ENCODE data around the gene TFDP2. TPM values are rescaled to one million over a fixed set of nuclear protein-coding genes. Genes with fewer than 3 reads are reported as not detected.

The TFDP2 gene
- total and polyA plus RNA-seq, 2 experiments from 2014 or later: 150 to 410 TPM

DNA sequence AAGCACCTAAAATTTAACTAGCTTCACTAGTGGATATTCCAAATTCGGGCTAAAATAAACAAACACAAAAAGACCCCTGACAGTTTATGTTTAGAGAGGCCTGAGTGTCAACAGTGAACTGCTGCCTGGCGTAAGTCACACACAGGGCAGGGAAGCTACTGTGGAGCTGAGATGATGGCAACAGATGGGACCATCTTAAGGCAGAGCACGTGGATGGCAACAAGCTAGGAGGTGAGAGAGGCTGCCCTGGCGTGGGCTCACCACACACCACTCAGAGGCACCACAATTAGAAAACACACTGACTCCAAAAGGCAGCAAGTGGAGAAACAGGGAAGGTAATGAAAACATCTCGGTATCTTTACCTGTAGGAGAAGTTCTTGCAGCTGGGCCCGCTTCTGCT, 179.6 kb downstream of the TFDP2 start:
- no peak overlapping the region for H3K4me3 Mint-ChIP-seq
- H3K27ac Mint-ChIP-seq: no peak overlapping the region
- H3K27me3 Mint-ChIP-seq (ENCODE audit: insufficient read depth, low read depth, poor library complexity): peaks cover 2% of the 10 kb centered on the region

More for the DNA sequence above, 179.6 kb downstream of the TFDP2 start:
- no peaks in the 10 kb centered on the region for H3K27me3 ChIP-seq (ENCODE audit: insufficient read depth)
- peaks cover 50% of the 10 kb centered on the region for H3K36me3 Mint-ChIP-seq (ENCODE audit: low read depth)
- no peak overlapping the region for H3K4me2 ChIP-seq
- ATAC-seq (no peak), DNase-seq (ENCODE audit: low spot score) (no peak)
- TF ChIP-seq STAT1 (IDR thresholded peaks at IDR 0.05; ENCODE audit: unreplicated experiment): no peak
- no peak for TF ChIP-seq JUNB (IDR thresholded peaks at IDR 0.05; ENCODE audit: unreplicated experiment)
- no peak for TF ChIP-seq ZNF331 (CRISPR knock-in tag; IDR thresholded peaks at IDR 0.05; ENCODE audit: low read depth)
- TF ChIP-seq, protein P1, sequence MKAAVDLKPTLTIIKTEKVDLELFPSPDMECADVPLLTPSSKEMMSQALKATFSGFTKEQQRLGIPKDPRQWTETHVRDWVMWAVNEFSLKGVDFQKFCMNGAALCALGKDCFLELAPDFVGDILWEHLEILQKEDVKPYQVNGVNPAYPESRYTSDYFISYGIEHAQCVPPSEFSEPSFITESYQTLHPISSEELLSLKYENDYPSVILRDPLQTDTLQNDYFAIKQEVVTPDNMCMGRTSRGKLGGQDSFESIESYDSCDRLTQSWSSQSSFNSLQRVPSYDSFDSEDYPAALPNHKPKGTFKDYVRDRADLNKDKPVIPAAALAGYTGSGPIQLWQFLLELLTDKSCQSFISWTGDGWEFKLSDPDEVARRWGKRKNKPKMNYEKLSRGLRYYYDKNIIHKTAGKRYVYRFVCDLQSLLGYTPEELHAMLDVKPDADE (IDR thresholded peaks at IDR 0.05): no peak
- TF ChIP-seq, protein P2, sequence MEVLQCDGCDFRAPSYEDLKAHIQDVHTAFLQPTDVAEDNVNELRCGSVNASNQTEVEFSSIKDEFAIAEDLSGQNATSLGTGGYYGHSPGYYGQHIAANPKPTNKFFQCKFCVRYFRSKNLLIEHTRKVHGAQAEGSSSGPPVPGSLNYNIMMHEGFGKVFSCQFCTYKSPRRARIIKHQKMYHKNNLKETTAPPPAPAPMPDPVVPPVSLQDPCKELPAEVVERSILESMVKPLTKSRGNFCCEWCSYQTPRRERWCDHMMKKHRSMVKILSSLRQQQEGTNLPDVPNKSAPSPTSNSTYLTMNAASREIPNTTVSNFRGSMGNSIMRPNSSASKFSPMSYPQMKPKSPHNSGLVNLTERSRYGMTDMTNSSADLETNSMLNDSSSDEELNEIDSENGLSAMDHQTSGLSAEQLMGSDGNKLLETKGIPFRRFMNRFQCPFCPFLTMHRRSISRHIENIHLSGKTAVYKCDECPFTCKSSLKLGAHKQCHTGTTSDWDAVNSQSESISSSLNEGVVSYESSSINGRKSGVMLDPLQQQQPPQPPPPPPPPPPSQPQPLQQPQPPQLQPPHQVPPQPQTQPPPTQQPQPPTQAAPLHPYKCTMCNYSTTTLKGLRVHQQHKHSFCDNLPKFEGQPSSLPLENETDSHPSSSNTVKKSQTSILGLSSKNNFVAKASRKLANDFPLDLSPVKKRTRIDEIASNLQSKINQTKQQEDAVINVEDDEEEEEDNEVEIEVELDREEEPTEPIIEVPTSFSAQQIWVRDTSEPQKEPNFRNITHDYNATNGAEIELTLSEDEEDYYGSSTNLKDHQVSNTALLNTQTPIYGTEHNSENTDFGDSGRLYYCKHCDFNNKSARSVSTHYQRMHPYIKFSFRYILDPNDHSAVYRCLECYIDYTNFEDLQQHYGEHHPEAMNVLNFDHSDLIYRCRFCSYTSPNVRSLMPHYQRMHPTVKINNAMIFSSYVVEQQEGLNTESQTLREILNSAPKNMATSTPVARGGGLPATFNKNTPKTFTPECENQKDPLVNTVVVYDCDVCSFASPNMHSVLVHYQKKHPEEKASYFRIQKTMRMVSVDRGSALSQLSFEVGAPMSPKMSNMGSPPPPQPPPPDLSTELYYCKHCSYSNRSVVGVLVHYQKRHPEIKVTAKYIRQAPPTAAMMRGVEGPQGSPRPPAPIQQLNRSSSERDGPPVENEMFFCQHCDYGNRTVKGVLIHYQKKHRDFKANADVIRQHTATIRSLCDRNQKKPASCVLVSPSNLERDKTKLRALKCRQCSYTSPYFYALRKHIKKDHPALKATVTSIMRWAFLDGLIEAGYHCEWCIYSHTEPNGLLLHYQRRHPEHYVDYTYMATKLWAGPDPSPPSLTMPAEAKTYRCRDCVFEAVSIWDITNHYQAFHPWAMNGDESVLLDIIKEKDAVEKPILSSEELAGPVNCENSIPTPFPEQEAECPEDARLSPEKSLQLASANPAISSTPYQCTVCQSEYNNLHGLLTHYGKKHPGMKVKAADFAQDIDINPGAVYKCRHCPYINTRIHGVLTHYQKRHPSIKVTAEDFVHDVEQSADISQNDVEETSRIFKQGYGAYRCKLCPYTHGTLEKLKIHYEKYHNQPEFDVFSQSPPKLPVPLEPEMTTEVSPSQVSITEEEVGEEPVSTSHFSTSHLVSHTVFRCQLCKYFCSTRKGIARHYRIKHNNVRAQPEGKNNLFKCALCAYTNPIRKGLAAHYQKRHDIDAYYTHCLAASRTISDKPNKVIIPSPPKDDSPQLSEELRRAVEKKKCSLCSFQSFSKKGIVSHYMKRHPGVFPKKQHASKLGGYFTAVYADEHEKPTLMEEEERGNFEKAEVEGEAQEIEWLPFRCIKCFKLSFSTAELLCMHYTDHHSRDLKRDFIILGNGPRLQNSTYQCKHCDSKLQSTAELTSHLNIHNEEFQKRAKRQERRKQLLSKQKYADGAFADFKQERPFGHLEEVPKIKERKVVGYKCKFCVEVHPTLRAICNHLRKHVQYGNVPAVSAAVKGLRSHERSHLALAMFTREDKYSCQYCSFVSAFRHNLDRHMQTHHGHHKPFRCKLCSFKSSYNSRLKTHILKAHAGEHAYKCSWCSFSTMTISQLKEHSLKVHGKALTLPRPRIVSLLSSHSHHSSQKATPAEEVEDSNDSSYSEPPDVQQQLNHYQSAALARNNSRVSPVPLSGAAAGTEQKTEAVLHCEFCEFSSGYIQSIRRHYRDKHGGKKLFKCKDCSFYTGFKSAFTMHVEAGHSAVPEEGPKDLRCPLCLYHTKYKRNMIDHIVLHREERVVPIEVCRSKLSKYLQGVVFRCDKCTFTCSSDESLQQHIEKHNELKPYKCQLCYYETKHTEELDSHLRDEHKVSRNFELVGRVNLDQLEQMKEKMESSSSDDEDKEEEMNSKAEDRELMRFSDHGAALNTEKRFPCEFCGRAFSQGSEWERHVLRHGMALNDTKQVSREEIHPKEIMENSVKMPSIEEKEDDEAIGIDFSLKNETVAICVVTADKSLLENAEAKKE (CRISPR knock-in tag; IDR thresholded peaks at IDR 0.05): no peak
- TF ChIP-seq EZH2phosphoT487 (IDR thresholded peaks at IDR 0.05; ENCODE audit: unreplicated experiment): no peak
- no peak for TF ChIP-seq ZNF114 (CRISPR knock-in tag; IDR thresholded peaks at IDR 0.05)
- no peak for TF ChIP-seq EZH2 (IDR thresholded peaks at IDR 0.05; ENCODE audit: low read depth, unreplicated experiment)
- TF ChIP-seq POLR2AphosphoS5 (IDR thresholded peaks at IDR 0.05; ENCODE audit: low read depth): no peak
- no peak for TF ChIP-seq NANOG (IDR thresholded peaks at IDR 0.05; ENCODE audit: borderline replicate concordance)
- TF ChIP-seq, protein P3, sequence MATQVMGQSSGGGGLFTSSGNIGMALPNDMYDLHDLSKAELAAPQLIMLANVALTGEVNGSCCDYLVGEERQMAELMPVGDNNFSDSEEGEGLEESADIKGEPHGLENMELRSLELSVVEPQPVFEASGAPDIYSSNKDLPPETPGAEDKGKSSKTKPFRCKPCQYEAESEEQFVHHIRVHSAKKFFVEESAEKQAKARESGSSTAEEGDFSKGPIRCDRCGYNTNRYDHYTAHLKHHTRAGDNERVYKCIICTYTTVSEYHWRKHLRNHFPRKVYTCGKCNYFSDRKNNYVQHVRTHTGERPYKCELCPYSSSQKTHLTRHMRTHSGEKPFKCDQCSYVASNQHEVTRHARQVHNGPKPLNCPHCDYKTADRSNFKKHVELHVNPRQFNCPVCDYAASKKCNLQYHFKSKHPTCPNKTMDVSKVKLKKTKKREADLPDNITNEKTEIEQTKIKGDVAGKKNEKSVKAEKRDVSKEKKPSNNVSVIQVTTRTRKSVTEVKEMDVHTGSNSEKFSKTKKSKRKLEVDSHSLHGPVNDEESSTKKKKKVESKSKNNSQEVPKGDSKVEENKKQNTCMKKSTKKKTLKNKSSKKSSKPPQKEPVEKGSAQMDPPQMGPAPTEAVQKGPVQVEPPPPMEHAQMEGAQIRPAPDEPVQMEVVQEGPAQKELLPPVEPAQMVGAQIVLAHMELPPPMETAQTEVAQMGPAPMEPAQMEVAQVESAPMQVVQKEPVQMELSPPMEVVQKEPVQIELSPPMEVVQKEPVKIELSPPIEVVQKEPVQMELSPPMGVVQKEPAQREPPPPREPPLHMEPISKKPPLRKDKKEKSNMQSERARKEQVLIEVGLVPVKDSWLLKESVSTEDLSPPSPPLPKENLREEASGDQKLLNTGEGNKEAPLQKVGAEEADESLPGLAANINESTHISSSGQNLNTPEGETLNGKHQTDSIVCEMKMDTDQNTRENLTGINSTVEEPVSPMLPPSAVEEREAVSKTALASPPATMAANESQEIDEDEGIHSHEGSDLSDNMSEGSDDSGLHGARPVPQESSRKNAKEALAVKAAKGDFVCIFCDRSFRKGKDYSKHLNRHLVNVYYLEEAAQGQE (IDR thresholded peaks at IDR 0.05; ENCODE audit: unreplicated experiment): no peak
- TF ChIP-seq CREB1 (CRISPR knock-in tag; IDR thresholded peaks at IDR 0.05; ENCODE audit: low read depth): no peak
- TF ChIP-seq, protein P4, sequence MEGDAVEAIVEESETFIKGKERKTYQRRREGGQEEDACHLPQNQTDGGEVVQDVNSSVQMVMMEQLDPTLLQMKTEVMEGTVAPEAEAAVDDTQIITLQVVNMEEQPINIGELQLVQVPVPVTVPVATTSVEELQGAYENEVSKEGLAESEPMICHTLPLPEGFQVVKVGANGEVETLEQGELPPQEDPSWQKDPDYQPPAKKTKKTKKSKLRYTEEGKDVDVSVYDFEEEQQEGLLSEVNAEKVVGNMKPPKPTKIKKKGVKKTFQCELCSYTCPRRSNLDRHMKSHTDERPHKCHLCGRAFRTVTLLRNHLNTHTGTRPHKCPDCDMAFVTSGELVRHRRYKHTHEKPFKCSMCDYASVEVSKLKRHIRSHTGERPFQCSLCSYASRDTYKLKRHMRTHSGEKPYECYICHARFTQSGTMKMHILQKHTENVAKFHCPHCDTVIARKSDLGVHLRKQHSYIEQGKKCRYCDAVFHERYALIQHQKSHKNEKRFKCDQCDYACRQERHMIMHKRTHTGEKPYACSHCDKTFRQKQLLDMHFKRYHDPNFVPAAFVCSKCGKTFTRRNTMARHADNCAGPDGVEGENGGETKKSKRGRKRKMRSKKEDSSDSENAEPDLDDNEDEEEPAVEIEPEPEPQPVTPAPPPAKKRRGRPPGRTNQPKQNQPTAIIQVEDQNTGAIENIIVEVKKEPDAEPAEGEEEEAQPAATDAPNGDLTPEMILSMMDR (conservative IDR thresholded peaks at IDR 0.05; ENCODE audit: low read depth in 2 of 2): no peak
- no peaks in the 10 kb centered on the region for H3K9me3 Mint-ChIP-seq
- no peaks in the 10 kb centered on the region for H3K4me1 ChIP-seq (ENCODE audit: insufficient read depth)
- H3K4me3 ChIP-seq: no peak overlapping the region
- H3F3A ChIP-seq (replicated peaks; ENCODE audit: low read depth): peaks cover 9% of the 10 kb centered on the region
- H3K27ac ChIP-seq (ENCODE audit: low read depth): no peak overlapping the region
- H4K20me1 ChIP-seq (replicated peaks; ENCODE audit: insufficient read depth): peaks cover 12% of the 10 kb centered on the region
- peaks cover 20% of the 10 kb centered on the region for H3K36me3 ChIP-seq (ENCODE audit: insufficient read depth)
- H2AFZ ChIP-seq: no peak overlapping the region
- no peaks in the 10 kb centered on the region for H3K4me1 Mint-ChIP-seq
- no peaks in the 10 kb centered on the region for H3K9me2 ChIP-seq (ENCODE audit: insufficient read depth)
- 0 out of 2 replicates have a peak, but pooled peaks cover 3% of the 10 kb centered on the region for H3K79me2 ChIP-seq (replicated peaks; ENCODE audit: insufficient read depth)

All from GM23338 (cell line).